Calu3 (cell line): ENCODE data around the gene POLL. TPM values are rescaled to one million over a fixed set of nuclear protein-coding genes. Genes with fewer than 3 reads are reported as not detected.

Experiments used
- BruUV-seq: library from RNA; stranded (reverse); fragments of 400-500 nt; replicated peaks from 2 replicates; lab custom pipeline; 2021; lab: Mats Ljungman, UMichigan
- CTCF ChIA-PET: fragments of 300-600 bp; sonication (Branson Sonifier 250); formaldehyde crosslinking; loops from one replicate; lab custom pipeline; 2022; ENCODE audit warnings: antibody characterized with exemption; lab: Charles Lee
- DNase-seq: peaks from one replicate; pipeline ENCODE4 v3.0.0; 2022
- H3K27ac Mint-ChIP-seq: one replicate; pipeline ENCODE4 v1.8.0; 2022; ENCODE audit warnings: mixed read lengths; ENCODE audit not compliant: unreplicated experiment
- H3K27me3 Mint-ChIP-seq: one replicate; pipeline ENCODE4 v1.8.0; 2022; ENCODE audit warnings: mixed read lengths; ENCODE audit not compliant: unreplicated experiment
- H3K36me3 Mint-ChIP-seq: one replicate; pipeline ENCODE4 v1.8.0; 2022; ENCODE audit warnings: mild to moderate bottlenecking, moderate library complexity, mixed read lengths; ENCODE audit not compliant: insufficient read depth, unreplicated experiment
- H3K4me1 Mint-ChIP-seq: one replicate; pipeline ENCODE4 v1.8.0; 2022; ENCODE audit warnings: mild to moderate bottlenecking, low read depth, mixed read lengths; ENCODE audit not compliant: unreplicated experiment
- H3K4me3 Mint-ChIP-seq: one replicate; pipeline ENCODE4 v1.8.0; 2022; ENCODE audit warnings: mild to moderate bottlenecking, low read depth, moderate library complexity, mixed read lengths; ENCODE audit not compliant: unreplicated experiment
- H3K9me3 Mint-ChIP-seq: one replicate; pipeline ENCODE4 v1.8.0; 2022; ENCODE audit warnings: low read depth, mixed read lengths; ENCODE audit not compliant: unreplicated experiment
- intact Hi-C: fragments of 100-400 bp; cut with micrococcal nuclease; formaldehyde crosslinking; loops from one replicate; pipeline ENCODE4 v1.10.0; 2022; ENCODE audit not compliant: unreplicated experiment
- total RNA-seq: library from RNA; stranded (reverse); gene quantifications from 2 replicates; pipeline ENCODE4 v1.2.3, GENCODE V29; 2022
- TF ChIP-seq, protein P1 (sequence below): fragments of 200-600 bp; IDR thresholded peaks from one replicate; pipeline ENCODE4 v1.8.0; 2022; ENCODE audit warnings: antibody characterized with exemption; ENCODE audit not compliant: unreplicated experiment

Gene POLL
- total RNA-seq, 1 experiment from 2014 or later = 28.4 TPM

DNA sequence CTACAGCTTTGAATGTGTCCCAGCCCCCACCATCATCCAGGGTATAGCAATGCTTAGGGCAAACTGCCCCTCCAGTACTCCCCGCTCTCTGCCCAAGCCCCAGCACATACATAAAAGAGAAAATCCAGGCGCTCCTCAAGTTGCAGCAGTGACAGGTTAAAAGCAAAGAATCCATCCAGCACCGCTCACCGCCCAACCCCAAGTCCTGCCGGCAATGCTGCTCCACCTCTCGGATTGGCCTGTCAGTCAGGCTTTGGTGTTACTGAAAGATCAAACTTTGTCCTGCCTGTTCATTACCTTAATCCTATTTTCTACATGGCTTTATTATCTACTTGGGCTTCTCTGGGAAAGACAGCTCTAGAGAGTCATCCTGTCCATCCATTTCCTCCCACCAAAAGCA is 31.9 kb upstream of the POLL start:
- DNase-seq = no peak
- BruUV-seq = no TSS peak
- TF ChIP-seq, protein P1, sequence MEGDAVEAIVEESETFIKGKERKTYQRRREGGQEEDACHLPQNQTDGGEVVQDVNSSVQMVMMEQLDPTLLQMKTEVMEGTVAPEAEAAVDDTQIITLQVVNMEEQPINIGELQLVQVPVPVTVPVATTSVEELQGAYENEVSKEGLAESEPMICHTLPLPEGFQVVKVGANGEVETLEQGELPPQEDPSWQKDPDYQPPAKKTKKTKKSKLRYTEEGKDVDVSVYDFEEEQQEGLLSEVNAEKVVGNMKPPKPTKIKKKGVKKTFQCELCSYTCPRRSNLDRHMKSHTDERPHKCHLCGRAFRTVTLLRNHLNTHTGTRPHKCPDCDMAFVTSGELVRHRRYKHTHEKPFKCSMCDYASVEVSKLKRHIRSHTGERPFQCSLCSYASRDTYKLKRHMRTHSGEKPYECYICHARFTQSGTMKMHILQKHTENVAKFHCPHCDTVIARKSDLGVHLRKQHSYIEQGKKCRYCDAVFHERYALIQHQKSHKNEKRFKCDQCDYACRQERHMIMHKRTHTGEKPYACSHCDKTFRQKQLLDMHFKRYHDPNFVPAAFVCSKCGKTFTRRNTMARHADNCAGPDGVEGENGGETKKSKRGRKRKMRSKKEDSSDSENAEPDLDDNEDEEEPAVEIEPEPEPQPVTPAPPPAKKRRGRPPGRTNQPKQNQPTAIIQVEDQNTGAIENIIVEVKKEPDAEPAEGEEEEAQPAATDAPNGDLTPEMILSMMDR = no peak
- intact Hi-C loops = no loop called here
- H3K36me3 Mint-ChIP-seq = no peaks in the 10 kb centered on the region
- H3K27me3 Mint-ChIP-seq = no peaks in the 10 kb centered on the region
- CTCF ChIA-PET = no interaction called here
- no peaks in the 10 kb centered on the region for H3K4me1 Mint-ChIP-seq
- H3K4me3 Mint-ChIP-seq = no peak overlapping the region
- no peak overlapping the region for H3K27ac Mint-ChIP-seq
- no peaks in the 10 kb centered on the region for H3K9me3 Mint-ChIP-seq

DNA sequence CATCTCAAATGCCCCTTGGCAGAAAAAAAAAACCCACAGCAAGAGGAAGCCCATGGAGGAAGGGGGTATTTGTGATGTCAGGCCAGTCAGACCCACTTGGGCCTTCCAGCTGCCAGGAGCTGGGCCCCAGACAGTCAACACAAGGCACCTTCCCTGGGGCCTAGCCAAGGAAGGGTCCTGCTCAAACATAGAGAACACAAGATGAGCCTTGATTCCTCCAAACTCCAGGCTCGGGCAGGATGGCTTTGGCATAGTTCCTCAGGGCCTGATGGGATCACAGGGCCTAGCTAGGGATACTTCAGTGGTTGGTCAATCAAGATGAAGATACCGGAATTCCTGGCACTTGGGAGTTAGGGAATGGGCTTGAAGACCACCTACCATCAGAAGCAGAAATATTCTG is 30.8 kb upstream of the POLL start:
- Mint-ChIP-seq H3K9me3 (no peaks in the 10 kb centered on the region), H3K36me3 (no peaks in the 10 kb centered on the region), H3K27ac (no peak overlapping the region), H3K4me3 (no peak overlapping the region), H3K27me3 (no peaks in the 10 kb centered on the region), H3K4me1 (no peaks in the 10 kb centered on the region)
- CTCF ChIA-PET = no interaction called here
- no peak for DNase-seq
- intact Hi-C loops = no loop called here
- TF ChIP-seq, protein P1 = no peak
- BruUV-seq = no TSS peak

DNA sequence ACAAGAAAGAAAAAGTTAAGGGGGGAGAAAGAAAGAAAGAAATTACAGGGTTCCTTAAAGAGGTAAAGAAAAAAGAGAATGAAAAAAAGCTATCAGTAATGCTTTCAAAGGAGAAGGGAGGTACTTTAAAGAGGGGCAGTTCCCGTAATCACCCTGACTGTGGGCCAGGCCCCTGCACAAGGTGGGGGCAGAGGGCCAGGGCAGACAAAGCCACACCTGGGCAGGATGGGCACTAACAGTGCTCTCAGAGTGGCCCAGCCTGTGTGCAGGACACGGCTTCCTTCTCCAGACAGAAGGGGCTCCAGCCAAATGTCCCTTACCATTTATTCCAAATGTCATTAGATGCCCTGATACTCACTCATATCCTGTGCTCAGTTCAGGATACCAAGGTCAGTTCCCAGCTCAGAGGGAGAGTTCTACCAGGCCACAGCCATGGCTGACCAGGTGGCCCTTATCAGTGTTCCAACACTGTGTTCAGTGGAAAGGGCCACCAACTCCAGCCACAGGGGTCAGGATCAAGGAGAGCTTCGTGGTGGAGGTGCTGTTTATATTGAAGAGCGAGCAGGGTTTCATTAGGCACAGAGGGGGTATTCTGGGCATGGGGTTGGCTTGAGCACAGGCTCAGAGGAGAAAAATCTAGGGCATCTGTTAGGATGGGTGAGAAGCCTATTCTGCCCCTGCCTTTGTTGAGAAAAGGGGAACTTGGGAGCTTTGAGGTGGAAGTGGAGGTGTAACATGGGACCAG is 29.9 kb upstream of the POLL start:
- no peak overlapping the region for H3K27ac Mint-ChIP-seq
- H3K9me3 Mint-ChIP-seq = no peaks in the 10 kb centered on the region
- H3K4me1 Mint-ChIP-seq = no peaks in the 10 kb centered on the region
- no peak overlapping the region for H3K4me3 Mint-ChIP-seq
- no TSS peak for BruUV-seq
- intact Hi-C loops = no loop called here
- CTCF ChIA-PET = no interaction called here
- H3K36me3 Mint-ChIP-seq = no peaks in the 10 kb centered on the region
- TF ChIP-seq, protein P1 = no peak
- H3K27me3 Mint-ChIP-seq = no peaks in the 10 kb centered on the region
- DNase-seq = no peak

DNA sequence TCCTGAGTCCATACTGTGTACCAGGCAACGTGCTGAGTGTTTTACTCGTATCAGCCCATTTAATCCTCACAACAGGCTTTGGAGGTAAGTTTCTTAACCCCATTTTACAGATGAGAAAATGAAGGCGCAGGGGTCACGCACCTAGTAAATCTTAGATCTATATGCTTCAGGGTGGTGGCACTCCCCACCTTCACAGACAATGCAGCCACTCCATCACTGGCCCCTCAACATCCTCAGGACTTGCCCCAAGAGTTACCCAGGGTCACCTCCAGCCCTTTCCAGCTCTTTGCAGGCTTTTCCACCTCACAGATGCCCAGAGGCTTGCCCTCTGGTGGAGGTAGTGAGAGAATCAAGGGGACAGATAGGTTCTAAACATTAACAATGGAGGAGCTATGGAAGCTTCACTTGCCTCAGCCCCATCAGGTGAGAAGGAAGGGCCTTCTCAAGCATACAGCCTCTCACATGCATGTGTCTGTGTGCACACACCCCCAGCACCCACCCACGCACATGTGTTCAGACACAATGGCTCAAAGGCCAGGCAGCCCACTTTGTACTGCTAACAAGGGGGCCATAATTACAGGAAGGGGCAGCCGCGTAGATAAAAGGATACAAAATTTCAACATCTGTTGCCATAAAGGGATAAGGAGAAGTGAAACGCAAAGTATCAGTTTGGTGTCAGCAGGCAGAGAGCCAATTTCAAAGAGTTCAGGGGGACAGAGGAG is 29.2 kb upstream of the POLL start:
- H3K27ac Mint-ChIP-seq = no peak overlapping the region
- CTCF ChIA-PET = no interaction called here
- TF ChIP-seq, protein P1 = no peak
- no peaks in the 10 kb centered on the region for H3K27me3 Mint-ChIP-seq
- BruUV-seq = no TSS peak
- intact Hi-C loops = no loop called here
- no peak overlapping the region for H3K4me3 Mint-ChIP-seq
- H3K9me3 Mint-ChIP-seq = no peaks in the 10 kb centered on the region
- DNase-seq = no peak
- H3K4me1 Mint-ChIP-seq = no peaks in the 10 kb centered on the region
- no peaks in the 10 kb centered on the region for H3K36me3 Mint-ChIP-seq
